Keratinocyte (primary cell): ENCODE measurements around the gene GBA3. TPM values are rescaled to one million over a fixed set of nuclear protein-coding genes. Genes with fewer than 3 reads are reported as not detected.

ENCODE experiments used
- DNase-seq: peaks from one replicate; pipeline ENCODE4 v3.0.0-alpha.2; 2011; ENCODE audit warnings: low read depth, missing footprints, low spot score
- FAIRE-seq: peaks from 2 replicates; lab custom pipeline; 2011; peaks lifted over from hg19 to GRCh38; lab: Jason Lieb, UNC
- H2AFZ ChIP-seq: 2 replicates; pipeline ENCODE4 v1.6.0; 2012; ENCODE audit warnings: low read length, control low read depth, inconsistent platforms; ENCODE audit not compliant: control insufficient read depth
- H3K27ac ChIP-seq: 2 replicates; pipeline ENCODE4 v1.5.1; 2011; ENCODE audit warnings: low read length; ENCODE audit not compliant: control insufficient read depth, insufficient read depth
- H3K27me3 ChIP-seq: 3 replicates; pipeline ENCODE4 v1.6.0; 2011; ENCODE audit warnings: low read length; ENCODE audit not compliant: control insufficient read depth, insufficient read depth; ENCODE audit errors: extremely low read depth
- H3K36me3 ChIP-seq, 2 experiments: 2 replicates in 1 of 2; 3 replicates in 1 of 2; pipeline ENCODE4 v1.5.1; 2011; ENCODE audit warnings: low read length in 2 of 2, mild to moderate bottlenecking in 1 of 2; ENCODE audit not compliant: control insufficient read depth in 2 of 2, insufficient read depth in 2 of 2; ENCODE audit errors: extremely low read depth in 1 of 2
- H3K4me1 ChIP-seq: 3 replicates; pipeline ENCODE4 v1.5.1; 2011; ENCODE audit warnings: low read length; ENCODE audit not compliant: control insufficient read depth, insufficient read depth; ENCODE audit errors: extremely low read depth
- H3K4me2 ChIP-seq: 3 replicates; pipeline ENCODE4 v1.6.0; 2011; ENCODE audit warnings: low read depth, low read length; ENCODE audit not compliant: control insufficient read depth, insufficient read depth; ENCODE audit errors: extremely low read depth
- H3K4me3 ChIP-seq, 3 experiments: fragments of 200-600 bp in 1 of 3; sonication (generic) in 1 of 3; 2 replicates in 2 of 3; 3 replicates in 1 of 3; pipeline ENCODE4 v1.5.1; 2011 to 2016; ENCODE audit warnings: low read length in 3 of 3, mild to moderate bottlenecking in 3 of 3, control low read depth in 2 of 3, inconsistent platforms in 1 of 3, low read depth in 1 of 3, mixed read lengths in 1 of 3, mixed run types in 1 of 3, moderate library complexity in 1 of 3; ENCODE audit not compliant: control insufficient read depth in 2 of 3, insufficient read depth in 2 of 3; ENCODE audit errors: extremely low read depth in 1 of 3
- H3K79me2 ChIP-seq: 2 replicates; pipeline ENCODE4 v1.6.0; 2012; ENCODE audit warnings: low read length; ENCODE audit not compliant: control insufficient read depth, insufficient read depth
- H3K9ac ChIP-seq: 3 replicates; pipeline ENCODE4 v1.6.0; 2011; ENCODE audit warnings: low read length; ENCODE audit not compliant: control insufficient read depth, insufficient read depth; ENCODE audit errors: extremely low read depth
- H3K9me1 ChIP-seq: 3 replicates; pipeline ENCODE4 v1.6.0; 2011; ENCODE audit warnings: low read length; ENCODE audit not compliant: control insufficient read depth, insufficient read depth; ENCODE audit errors: extremely low read depth
- H3K9me3 ChIP-seq: 2 replicates; pipeline ENCODE4 v1.5.1; 2012; ENCODE audit warnings: low read depth, low read length; ENCODE audit not compliant: control insufficient read depth
- H4K20me1 ChIP-seq: 3 replicates; pipeline ENCODE4 v1.6.0; 2011; ENCODE audit warnings: low read length; ENCODE audit not compliant: control insufficient read depth, insufficient read depth; ENCODE audit errors: extremely low read depth
- CTCF ChIP-seq, 3 experiments: IDR thresholded peaks in 1 of 3; conservative IDR thresholded peaks in 1 of 3; optimal IDR thresholded peaks in 1 of 3; 2 replicates in 2 of 3; 3 replicates in 1 of 3; pipeline versions ENCODE3 to v1.5.1; 2011; ENCODE audit warnings: low read length in 3 of 3, mild to moderate bottlenecking in 3 of 3, moderate library complexity in 2 of 3, control low read depth in 1 of 3, inconsistent platforms in 1 of 3; ENCODE audit not compliant: insufficient read depth in 2 of 3; ENCODE audit errors: extremely low read depth in 1 of 3
- EZH2 ChIP-seq: IDR thresholded peaks from one replicate; pipeline ENCODE4 v1.6.1; 2012; ENCODE audit warnings: inconsistent platforms, mild to moderate bottlenecking, low read length, moderate library complexity
- dilution Hi-C: fragments of 300-500 bp; cut with MboI; formaldehyde crosslinking; loops from one replicate; pipeline ENCODE4 v1.7.0; 2020; ENCODE audit warnings: low sequenced_read_pairs; ENCODE audit not compliant: extremely low pct_ligation_motif_present
- polyA plus RNA-seq, 5 experiments: library from polyadenylated mRNA; depleted of rRNA in 3 of 5; stranded (reverse) in 3 of 5; stranded (forward) in 1 of 5; unstranded in 1 of 5; fragments of >200 nt; gene quantifications; 1 replicate in 1 of 5; 2 replicates in 3 of 5; 3 replicates in 1 of 5; pipeline versions ENCODE4 v1.2.1 to v1.2.3, GENCODE V29; 2011 to 2012; ENCODE audit warnings: missing spikeins in 2 of 5, low read depth in 1 of 5, low replicate concordance in 1 of 5

Gene GBA3
- polyA plus RNA-seq, 1 donor (not counting 4 experiments of a cell fraction or from before 2014, with no cell fraction given) = not detected

- H3K4me1 ChIP-seq = no peaks in the 10 kb centered on the region
- H3K27ac ChIP-seq = no peak overlapping the region
- no peak overlapping the region for H2AFZ ChIP-seq
- H3K36me3 ChIP-seq = no peaks in the 10 kb centered on the region
- H3K9ac ChIP-seq = no peak overlapping the region
- FAIRE-seq = no peak
- no peak for DNase-seq
- H3K9me1 ChIP-seq = no peaks in the 10 kb centered on the region
- no peak overlapping the region for H3K4me2 ChIP-seq
- TF ChIP-seq CTCF (optimal IDR thresholded peaks at IDR 0.05 in 1 of 3, IDR thresholded peaks at IDR 0.05 in 1 of 3, conservative IDR thresholded peaks at IDR 0.05 in 1 of 3; ENCODE audit: extremely low read depth in 1 of 3, insufficient read depth in 2 of 3, low read length in 3 of 3) (no peak), EZH2 (no peak)
- no peaks in the 10 kb centered on the region for H3K9me3 ChIP-seq
- H4K20me1 ChIP-seq = no peaks in the 10 kb centered on the region
- H3K79me2 ChIP-seq = no peaks in the 10 kb centered on the region
- H3K4me3 ChIP-seq = no peak overlapping the region
- dilution Hi-C loops = no loop called here
- H3K27me3 ChIP-seq = no peaks in the 10 kb centered on the region
Observed at GRCh38 chr4:22695029-22695428, 2.3 kb downstream of the GBA3 start.

GRCh38 chr4:22695917-22696316 is 3.2 kb downstream of the GBA3 start:
- Histone ChIP-seq H3K36me3 (no peaks in the 10 kb centered on the region), H2AFZ (no peak overlapping the region), H3K27me3 (no peaks in the 10 kb centered on the region), H3K9ac (no peak overlapping the region), H3K9me1 (no peaks in the 10 kb centered on the region), H3K4me2 (no peak overlapping the region), H3K4me3 (no peak overlapping the region), H3K79me2 (no peaks in the 10 kb centered on the region), H3K9me3 (no peaks in the 10 kb centered on the region), H3K27ac (no peak overlapping the region), H4K20me1 (no peaks in the 10 kb centered on the region), H3K4me1 (no peaks in the 10 kb centered on the region)
- TF ChIP-seq EZH2 = no peak
- no peak for TF ChIP-seq CTCF (optimal IDR thresholded peaks at IDR 0.05 in 1 of 3, IDR thresholded peaks at IDR 0.05 in 1 of 3, conservative IDR thresholded peaks at IDR 0.05 in 1 of 3; ENCODE audit: extremely low read depth in 1 of 3, insufficient read depth in 2 of 3, low read length in 3 of 3)
- no peak for DNase-seq
- no peak for FAIRE-seq
- dilution Hi-C loops = no loop called here
